Hepatocyte (in vitro differentiated cells): ENCODE measurements around the gene TMEM250. TPM values are rescaled to one million over a fixed set of nuclear protein-coding genes. Genes with fewer than 3 reads are reported as not detected.
"Not testable (repeated sequence)": the region's sequence is repeated elsewhere in the genome, so short reads cannot be mapped to it uniquely, and the experiment has no call there.

Experiments used
- DNase-seq: peaks from one replicate; pipeline ENCODE4 v3.0.0-alpha.2; 2016; ENCODE audit warnings: low spot score
- H2AFZ ChIP-seq: fragments of 200-600 bp; sonication (generic); 2 replicates; pipeline ENCODE4 v1.6.0; 2016; ENCODE audit warnings: antibody characterized with exemption, mild to moderate bottlenecking
- H3K27ac ChIP-seq: fragments of 200-600 bp; sonication (generic); 2 replicates; pipeline ENCODE4 v1.5.1; 2016; ENCODE audit warnings: mild to moderate bottlenecking
- H3K27me3 ChIP-seq: fragments of 200-600 bp; sonication (generic); 2 replicates; pipeline ENCODE4 v1.6.1; 2016
- H3K36me3 ChIP-seq: fragments of 200-600 bp; sonication (generic); replicated peaks from 2 replicates; pipeline ENCODE4 v1.5.1; 2016; ENCODE audit warnings: low read depth; ENCODE audit not compliant: insufficient read depth
- H3K4me1 ChIP-seq: fragments of 200-600 bp; sonication (generic); 2 replicates; pipeline ENCODE4 v1.5.1; 2016; ENCODE audit warnings: mild to moderate bottlenecking, moderate library complexity; ENCODE audit not compliant: insufficient read depth
- H3K4me2 ChIP-seq: fragments of 200-600 bp; sonication (generic); 2 replicates; pipeline ENCODE4 v1.6.0; 2016
- H3K4me3 ChIP-seq: fragments of 200-600 bp; sonication (generic); 2 replicates; pipeline ENCODE4 v1.5.1; 2016; ENCODE audit warnings: mild to moderate bottlenecking
- H3K79me2 ChIP-seq: fragments of 200-600 bp; sonication (generic); 2 replicates; pipeline ENCODE4 v1.6.0; 2017; ENCODE audit warnings: mild to moderate bottlenecking
- H3K9me2 ChIP-seq: fragments of 200-600 bp; sonication (generic); replicated peaks from 2 replicates; pipeline ENCODE4 v1.6.0; 2017; ENCODE audit warnings: mild to moderate bottlenecking; ENCODE audit not compliant: insufficient read depth
- H3K9me3 ChIP-seq: fragments of 200-600 bp; sonication (generic); 2 replicates; pipeline ENCODE4 v1.5.1; 2016; ENCODE audit warnings: low read depth, mild to moderate bottlenecking
- H4K20me1 ChIP-seq: fragments of 200-600 bp; sonication (generic); 2 replicates; pipeline ENCODE4 v1.6.0; 2016; ENCODE audit warnings: mild to moderate bottlenecking; ENCODE audit not compliant: insufficient read depth, poor library complexity, severe bottlenecking
- CTCF ChIP-seq: fragments of 200-600 bp; sonication (generic); IDR thresholded peaks from 2 replicates; pipeline ENCODE4 v1.5.1; 2016; ENCODE audit warnings: antibody characterized with exemption, mild to moderate bottlenecking; ENCODE audit not compliant: poor library complexity
- EZH2 ChIP-seq: fragments of 200-600 bp; sonication (generic); IDR thresholded peaks from 2 replicates; pipeline ENCODE4 v1.6.1; 2016; ENCODE audit warnings: antibody characterized with exemption, mild to moderate bottlenecking, borderline replicate concordance
- EZH2phosphoT487 ChIP-seq: fragments of 200-600 bp; sonication (generic); IDR thresholded peaks from one replicate; pipeline ENCODE4 v1.6.1; 2018; ENCODE audit warnings: antibody characterized with exemption, mild to moderate bottlenecking, low read depth, moderate library complexity; ENCODE audit not compliant: unreplicated experiment, severe bottlenecking
- whole genome bisulfite sequencing: methylation state at CpG from one replicate; pipeline ENCODE4 v1.1.6; 2016; ENCODE audit warnings: low lambda C conversion rate; ENCODE audit errors: missing lambda C conversion rate; 5-methylcytosine and 5-hydroxymethylcytosine counted together
- polyA plus RNA-seq: library from polyadenylated mRNA; unstranded; fragments of >200 nt; fragmentation: Nextera tagmentation; extraction: Ambion mirVana; gene quantifications from 2 replicates; pipeline ENCODE4 v1.2.1, GENCODE V29; 2016
- total RNA-seq: library from RNA; depleted of rRNA; stranded (reverse); fragments of >200 nt; gene quantifications from 2 replicates; pipeline ENCODE4 v1.2.3, GENCODE V29; 2014

Gene TMEM250
- total and polyA plus RNA-seq, 2 experiments from 2014 or later = 37.8 to 47.6 TPM

- H2AFZ ChIP-seq = no peak overlapping the region
- no peak overlapping the region for H3K4me2 ChIP-seq
- no peak overlapping the region for H3K27ac ChIP-seq
- no peaks in the 10 kb centered on the region for H3K36me3 ChIP-seq
- no peaks in the 10 kb centered on the region for H3K9me2 ChIP-seq
- no peak for DNase-seq
- H3K4me1 ChIP-seq = no peaks in the 10 kb centered on the region
- 80% methylated on average over 22 of the region's 27 CpGs for WGBS
- H3K9me3 ChIP-seq = no peaks in the 10 kb centered on the region
- H3K4me3 ChIP-seq = no peak overlapping the region
- TF ChIP-seq EZH2 = no peak
- no peak for TF ChIP-seq EZH2phosphoT487
- no peak for TF ChIP-seq CTCF
- no peaks in the 10 kb centered on the region for H4K20me1 ChIP-seq
- no peaks in the 10 kb centered on the region for H3K27me3 ChIP-seq
- H3K79me2 ChIP-seq = no peaks in the 10 kb centered on the region
Measured at GRCh38 chr9:136151848-136152542, 33.3 kb upstream of the TMEM250 start.

GRCh38 chr9:136151214-136151804 is 32.6 kb upstream of the TMEM250 start:
- Histone ChIP-seq H3K9me2 (no peaks in the 10 kb centered on the region), H3K4me3 (no peak overlapping the region), H3K36me3 (no peaks in the 10 kb centered on the region), H3K4me1 (no peaks in the 10 kb centered on the region), H2AFZ (no peak overlapping the region), H3K4me2 (no peak overlapping the region), H4K20me1 (no peaks in the 10 kb centered on the region), H3K27me3 (no peaks in the 10 kb centered on the region), H3K27ac (no peak overlapping the region), H3K79me2 (no peaks in the 10 kb centered on the region), H3K9me3 (no peaks in the 10 kb centered on the region)
- no peak for DNase-seq
- TF ChIP-seq EZH2phosphoT487 = no peak
- TF ChIP-seq CTCF = no peak
- no peak for TF ChIP-seq EZH2
- WGBS = 52% methylated on average over 25 of the region's 25 CpGs

GRCh38 chr9:136150664-136151213 is 32.1 kb upstream of the TMEM250 start:
- not testable (repeated sequence) for H3K9me2 ChIP-seq, H3K27me3 ChIP-seq, H3K4me2 ChIP-seq, DNase-seq, H3K4me1 ChIP-seq, H3K27ac ChIP-seq, H2AFZ ChIP-seq, H4K20me1 ChIP-seq, H3K9me3 ChIP-seq, H3K4me3 ChIP-seq, H3K79me2 ChIP-seq, H3K36me3 ChIP-seq
- WGBS = 75% methylated on average over 4 of the region's 7 CpGs

GRCh38 chr9:136149853-136150252 is 31.2 kb upstream of the TMEM250 start:
- Histone ChIP-seq H4K20me1 (no peaks in the 10 kb centered on the region), H3K4me2 (no peak overlapping the region), H3K9me2 (no peaks in the 10 kb centered on the region), H3K27me3 (no peaks in the 10 kb centered on the region), H3K4me1 (no peaks in the 10 kb centered on the region), H3K36me3 (no peaks in the 10 kb centered on the region), H3K9me3 (no peaks in the 10 kb centered on the region), H3K27ac (no peak overlapping the region), H2AFZ (no peak overlapping the region), H3K4me3 (no peak overlapping the region), H3K79me2 (no peaks in the 10 kb centered on the region)
- TF ChIP-seq CTCF (no peak), EZH2phosphoT487 (no peak), EZH2 (no peak)
- WGBS = 93% methylated on average over 9 of the region's 9 CpGs
- DNase-seq = no peak
